T-helper 2 cell treated with Interferon-gamma antibody and Interleukin-4, amounts not matched to agents 5 μg/mL and 100 μg/mL, for 36 hours (primary cell): ENCODE measurements around the gene TMIGD2.
"Not testable (repeated sequence)": the region's sequence is repeated elsewhere in the genome, so short reads cannot be mapped to it uniquely, and the experiment has no call there.

ENCODE experiments used
- DNase-seq: peaks from one replicate; pipeline ENCODE4 v3.0.0; 2021; ENCODE audit warnings: low spot score
- H3K27ac Mint-ChIP-seq: one replicate; pipeline ENCODE4 v1.8.0; 2021; ENCODE audit warnings: mild to moderate bottlenecking, mixed read lengths
- H3K27me3 Mint-ChIP-seq: one replicate; pipeline ENCODE4 v1.8.0; 2021; ENCODE audit warnings: low read depth, mixed read lengths
- H3K36me3 Mint-ChIP-seq: one replicate; pipeline ENCODE4 v1.8.0; 2021; ENCODE audit warnings: low read depth, mixed read lengths
- H3K4me1 Mint-ChIP-seq: one replicate; pipeline ENCODE4 v1.8.0; 2021; ENCODE audit warnings: low read depth, mixed read lengths
- H3K4me3 Mint-ChIP-seq: one replicate; pipeline ENCODE4 v1.8.0; 2022; ENCODE audit warnings: mild to moderate bottlenecking, moderate library complexity, mixed read lengths
- H3K9me3 Mint-ChIP-seq: one replicate; pipeline ENCODE4 v1.8.0; 2021; ENCODE audit warnings: mixed read lengths

TMIGD2 gene

DNA sequence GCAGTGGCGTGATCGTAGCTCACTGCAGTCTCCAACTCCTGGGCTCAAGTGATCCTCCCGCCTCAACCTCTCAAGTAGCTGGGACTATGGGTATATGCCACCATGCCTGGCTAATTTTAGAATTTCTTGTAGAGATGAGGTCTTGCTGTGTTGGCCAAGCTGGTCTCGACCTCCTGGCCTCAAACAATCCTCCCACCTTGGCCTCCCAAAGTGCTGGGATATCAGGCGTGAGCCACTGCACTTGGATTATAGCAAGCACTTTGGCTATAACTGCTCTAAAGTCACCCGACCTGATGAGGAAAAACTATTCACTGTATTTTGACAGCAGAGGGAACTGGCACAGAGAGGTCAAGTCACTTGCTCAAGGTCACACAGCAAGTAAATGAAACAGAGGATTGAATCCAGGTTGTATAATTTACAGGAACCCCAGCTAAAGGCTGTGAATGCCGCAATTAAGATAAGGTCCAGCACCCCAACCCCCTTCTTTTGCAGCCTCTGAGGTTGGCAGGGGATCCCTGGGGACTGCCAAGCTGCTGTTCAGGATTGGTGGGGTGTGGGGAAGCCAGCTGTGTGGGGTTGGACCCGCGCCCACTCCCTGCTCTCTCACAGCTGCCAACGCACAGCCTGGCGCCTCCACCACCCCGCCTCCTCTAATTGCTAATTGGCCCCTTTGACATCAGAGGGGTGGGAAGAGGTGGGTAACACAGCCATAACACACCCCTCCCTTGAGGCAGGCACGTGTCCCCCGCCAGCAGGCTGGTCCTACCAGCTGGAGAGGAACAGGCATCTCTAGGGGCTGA is 6.0 kb downstream of the TMIGD2 start:
- no peaks in the 10 kb centered on the region for H3K36me3 Mint-ChIP-seq
- no peak overlapping the region for H3K4me3 Mint-ChIP-seq
- no peaks in the 10 kb centered on the region for H3K9me3 Mint-ChIP-seq
- H3K4me1 Mint-ChIP-seq = peaks cover 7% of the 10 kb centered on the region
- no peaks in the 10 kb centered on the region for H3K27me3 Mint-ChIP-seq
- H3K27ac Mint-ChIP-seq = peak overlapping the region; percentile 41
- no peak for DNase-seq

DNA sequence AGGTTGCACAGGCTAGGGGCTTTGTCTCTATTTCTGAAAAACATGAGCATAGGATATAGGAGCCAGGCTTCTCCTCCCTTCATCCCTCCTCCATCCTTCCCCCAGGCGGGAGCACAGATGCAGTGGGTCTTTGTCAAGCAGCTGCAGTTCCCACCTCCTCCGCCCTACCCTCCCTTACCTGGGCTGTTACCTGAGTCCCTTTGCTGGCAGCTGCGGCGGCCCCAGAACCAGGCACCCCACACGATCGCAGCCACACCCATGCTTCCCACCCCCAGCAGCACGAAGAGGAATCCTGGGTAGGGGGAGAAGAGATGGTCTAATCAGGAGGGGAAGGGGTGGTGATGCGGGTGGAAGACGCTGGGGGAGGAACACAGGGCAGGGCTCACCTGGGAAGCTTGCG is 7.8 kb downstream of the TMIGD2 start:
- H3K27ac Mint-ChIP-seq = no peak overlapping the region

DNA sequence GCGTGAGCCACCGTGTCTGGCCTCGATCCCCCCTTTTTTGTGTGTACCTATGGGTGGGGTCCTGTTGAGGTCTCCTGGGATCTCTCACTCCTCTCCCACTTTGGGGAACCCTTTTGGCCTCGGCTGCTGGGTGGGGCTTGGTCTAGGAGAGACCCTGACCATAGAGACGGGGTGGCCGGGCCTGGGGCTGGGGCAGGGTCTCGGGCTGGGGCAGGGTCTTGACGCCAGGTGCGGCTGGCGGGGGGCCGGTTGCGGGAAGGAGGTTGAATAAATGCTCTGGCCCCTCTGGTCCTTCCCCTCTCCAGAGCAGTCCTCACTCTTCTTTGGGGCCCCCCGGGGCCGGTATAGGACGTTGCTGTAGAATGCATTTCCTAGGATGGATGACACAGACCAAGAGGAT is 9.7 kb downstream of the TMIGD2 start:
- H3K36me3 Mint-ChIP-seq = no peaks in the 10 kb centered on the region
- H3K27me3 Mint-ChIP-seq = no peaks in the 10 kb centered on the region
- H3K27ac Mint-ChIP-seq = no peak overlapping the region
- no peaks in the 10 kb centered on the region for H3K4me1 Mint-ChIP-seq
- no peak overlapping the region for H3K4me3 Mint-ChIP-seq
- DNase-seq = no peak
- no peaks in the 10 kb centered on the region for H3K9me3 Mint-ChIP-seq

More for the DNA sequence above, 7.8 kb downstream of the TMIGD2 start:
- no peaks in the 10 kb centered on the region for H3K9me3 Mint-ChIP-seq
- no peaks in the 10 kb centered on the region for H3K36me3 Mint-ChIP-seq
- peaks cover 4% of the 10 kb centered on the region for H3K4me1 Mint-ChIP-seq
- no peak overlapping the region for H3K4me3 Mint-ChIP-seq
- DNase-seq = no peak
- H3K27me3 Mint-ChIP-seq = no peaks in the 10 kb centered on the region

DNA sequence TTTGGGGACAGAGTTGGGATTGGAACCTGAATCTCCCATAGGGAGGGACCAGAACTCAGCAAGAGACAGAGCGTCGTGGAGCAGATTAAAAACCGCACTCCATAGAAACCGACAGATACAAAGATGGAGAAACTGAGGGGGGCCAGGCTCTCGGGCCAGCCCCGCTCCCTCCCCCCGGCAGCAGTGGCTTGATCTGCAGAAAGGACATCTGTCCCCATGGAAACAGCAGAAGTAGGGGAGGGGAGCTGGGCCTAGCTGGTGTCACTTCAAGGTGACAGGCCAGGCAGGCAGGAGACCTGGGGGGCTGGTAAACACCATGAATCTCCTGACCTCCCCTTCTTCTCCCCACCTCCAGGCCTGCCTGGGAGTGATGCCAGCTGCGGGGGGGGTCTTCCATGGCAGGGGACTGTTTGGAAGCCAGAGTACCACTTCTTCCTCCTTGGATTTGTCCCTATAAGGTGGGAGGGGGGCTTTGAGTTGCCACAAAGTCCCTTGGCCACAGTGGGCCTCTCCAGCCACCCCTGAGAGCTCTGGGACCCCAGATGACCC is 10.9 kb downstream of the TMIGD2 start:
- Mint-ChIP-seq H3K4me3 (no peak overlapping the region), H3K36me3 (no peaks in the 10 kb centered on the region), H3K27me3 (no peaks in the 10 kb centered on the region), H3K27ac (no peak overlapping the region), H3K4me1 (no peaks in the 10 kb centered on the region), H3K9me3 (no peaks in the 10 kb centered on the region)
- DNase-seq = no peak

DNA sequence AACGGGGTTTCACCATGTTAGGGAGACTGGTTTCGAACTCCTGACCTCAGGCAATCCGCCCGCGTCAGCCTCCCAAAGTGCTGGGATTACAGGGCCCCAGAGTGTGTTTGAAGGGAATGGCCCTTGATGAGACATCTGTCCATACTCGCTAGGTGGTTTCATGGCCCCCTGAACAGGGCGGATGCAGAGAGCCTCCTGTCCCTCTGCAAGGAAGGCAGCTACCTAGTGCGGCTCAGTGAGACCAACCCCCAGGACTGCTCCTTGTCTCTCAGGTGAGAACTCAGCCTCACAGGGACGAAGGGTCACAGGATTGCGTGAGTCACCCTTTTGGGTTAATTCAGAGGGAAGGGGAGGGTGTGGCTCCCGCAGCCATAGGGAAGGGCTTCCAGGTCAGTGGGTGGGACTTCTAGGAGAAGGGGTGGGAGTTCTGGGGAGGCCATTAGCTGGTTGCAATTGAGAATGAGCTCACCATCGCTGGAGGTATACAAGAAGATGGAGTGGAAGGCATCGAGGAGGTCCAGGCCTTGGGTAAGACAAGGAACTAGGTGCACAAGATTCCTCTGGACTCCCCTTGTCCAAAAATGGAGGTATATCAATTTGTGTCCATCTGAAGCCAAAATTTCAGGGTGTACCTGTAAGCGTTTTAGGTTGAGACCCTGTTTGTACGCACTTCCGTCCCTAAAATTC is 14.0 kb downstream of the TMIGD2 start:
- no peaks in the 10 kb centered on the region for H3K36me3 Mint-ChIP-seq
- no peak overlapping the region for H3K4me3 Mint-ChIP-seq
- no peaks in the 10 kb centered on the region for H3K4me1 Mint-ChIP-seq
- no peaks in the 10 kb centered on the region for H3K27me3 Mint-ChIP-seq
- no peak for DNase-seq
- no peak overlapping the region for H3K27ac Mint-ChIP-seq
- H3K9me3 Mint-ChIP-seq = no peaks in the 10 kb centered on the region

DNA sequence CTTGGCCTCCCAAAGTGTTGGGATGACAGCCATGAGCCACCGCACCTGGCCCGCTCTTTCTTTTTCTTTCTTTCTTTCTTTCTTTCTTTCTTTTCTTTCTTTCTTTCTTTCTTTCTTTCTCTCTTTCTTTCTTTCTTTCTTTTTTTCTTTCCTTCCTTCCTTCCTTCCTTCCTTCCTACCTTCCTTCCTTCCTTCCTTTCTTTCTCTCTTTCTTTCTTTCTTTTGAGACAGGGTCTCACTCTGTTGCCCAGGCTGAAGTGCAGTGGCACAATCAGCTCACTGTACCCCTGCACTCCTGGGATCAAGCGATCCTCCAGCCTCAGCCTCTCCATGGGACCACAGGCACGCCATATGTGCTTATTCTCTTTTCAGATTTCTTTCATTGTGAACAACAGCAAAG is 16.0 kb downstream of the TMIGD2 start:
- not testable (repeated sequence) for H3K4me3 Mint-ChIP-seq, DNase-seq, H3K36me3 Mint-ChIP-seq, H3K4me1 Mint-ChIP-seq, H3K27me3 Mint-ChIP-seq, H3K9me3 Mint-ChIP-seq, H3K27ac Mint-ChIP-seq

DNA sequence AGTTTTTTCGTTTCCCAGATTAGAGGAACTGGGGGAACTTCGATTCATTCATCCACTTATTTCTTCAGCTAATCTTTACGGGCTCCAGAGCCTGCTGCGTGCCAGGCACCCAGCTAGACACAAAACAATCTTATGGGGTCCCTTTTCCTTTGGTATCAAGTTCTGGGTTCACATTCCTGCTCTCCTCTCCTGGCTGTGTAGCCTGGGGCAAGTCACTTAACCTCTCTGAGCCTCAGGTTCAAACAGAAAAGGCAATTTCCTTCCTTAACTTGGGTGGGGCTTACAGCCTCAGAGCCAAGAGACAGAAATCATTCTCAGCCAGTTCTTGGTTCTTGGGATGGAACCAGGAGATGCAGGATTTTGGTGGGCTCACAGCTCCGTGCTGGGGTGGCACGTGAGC is 17.2 kb downstream of the TMIGD2 start:
- H3K27ac Mint-ChIP-seq = no peak overlapping the region
- H3K27me3 Mint-ChIP-seq = peaks cover 11% of the 10 kb centered on the region
- H3K9me3 Mint-ChIP-seq = no peaks in the 10 kb centered on the region
- no peak for DNase-seq
- no peak overlapping the region for H3K4me3 Mint-ChIP-seq
- no peaks in the 10 kb centered on the region for H3K4me1 Mint-ChIP-seq
- H3K36me3 Mint-ChIP-seq = no peaks in the 10 kb centered on the region

DNA sequence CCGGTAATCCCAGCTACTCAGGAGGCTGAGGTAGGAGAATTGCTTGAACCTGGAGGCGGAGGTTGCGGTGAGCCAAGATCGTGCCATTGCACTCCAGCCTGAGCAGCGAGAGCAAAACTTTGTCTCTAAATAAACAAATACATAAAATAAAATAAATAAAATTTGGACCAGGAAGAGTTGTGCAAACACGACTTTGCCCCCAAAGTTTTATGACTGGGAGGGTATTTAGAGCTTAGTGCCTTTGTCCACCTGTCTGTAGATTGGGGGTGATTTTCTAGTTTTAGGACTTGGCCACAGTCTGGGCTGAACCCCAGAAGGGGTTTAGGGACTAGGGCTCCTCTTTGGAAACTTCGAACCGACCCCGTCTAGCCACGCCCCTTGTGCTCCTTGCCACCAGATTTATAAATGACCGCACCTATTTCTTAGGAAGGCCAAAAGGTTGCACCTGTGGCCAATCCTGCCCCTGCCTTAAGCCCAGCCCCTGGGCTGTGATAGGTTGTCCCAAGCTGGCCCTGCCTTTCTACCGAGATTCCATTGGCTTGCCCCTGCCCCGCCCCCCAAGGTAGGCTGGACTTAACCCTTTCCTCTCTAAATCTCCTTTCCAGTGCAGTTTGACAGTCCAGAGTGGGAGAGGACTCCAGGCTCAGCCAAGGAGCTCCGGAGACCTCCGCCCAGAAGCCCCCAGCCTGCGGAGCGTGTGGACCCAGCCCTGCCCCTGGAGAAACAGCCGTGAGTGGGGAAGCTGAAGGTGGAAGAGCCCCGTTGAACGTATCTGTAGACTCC is 17.8 kb downstream of the TMIGD2 start:
- no peak overlapping the region for H3K4me3 Mint-ChIP-seq
- no peaks in the 10 kb centered on the region for H3K36me3 Mint-ChIP-seq
- DNase-seq = no peak
- no peak overlapping the region for H3K27ac Mint-ChIP-seq
- no peaks in the 10 kb centered on the region for H3K9me3 Mint-ChIP-seq
- peaks cover 15% of the 10 kb centered on the region for H3K27me3 Mint-ChIP-seq
- H3K4me1 Mint-ChIP-seq = peaks cover 2% of the 10 kb centered on the region

DNA sequence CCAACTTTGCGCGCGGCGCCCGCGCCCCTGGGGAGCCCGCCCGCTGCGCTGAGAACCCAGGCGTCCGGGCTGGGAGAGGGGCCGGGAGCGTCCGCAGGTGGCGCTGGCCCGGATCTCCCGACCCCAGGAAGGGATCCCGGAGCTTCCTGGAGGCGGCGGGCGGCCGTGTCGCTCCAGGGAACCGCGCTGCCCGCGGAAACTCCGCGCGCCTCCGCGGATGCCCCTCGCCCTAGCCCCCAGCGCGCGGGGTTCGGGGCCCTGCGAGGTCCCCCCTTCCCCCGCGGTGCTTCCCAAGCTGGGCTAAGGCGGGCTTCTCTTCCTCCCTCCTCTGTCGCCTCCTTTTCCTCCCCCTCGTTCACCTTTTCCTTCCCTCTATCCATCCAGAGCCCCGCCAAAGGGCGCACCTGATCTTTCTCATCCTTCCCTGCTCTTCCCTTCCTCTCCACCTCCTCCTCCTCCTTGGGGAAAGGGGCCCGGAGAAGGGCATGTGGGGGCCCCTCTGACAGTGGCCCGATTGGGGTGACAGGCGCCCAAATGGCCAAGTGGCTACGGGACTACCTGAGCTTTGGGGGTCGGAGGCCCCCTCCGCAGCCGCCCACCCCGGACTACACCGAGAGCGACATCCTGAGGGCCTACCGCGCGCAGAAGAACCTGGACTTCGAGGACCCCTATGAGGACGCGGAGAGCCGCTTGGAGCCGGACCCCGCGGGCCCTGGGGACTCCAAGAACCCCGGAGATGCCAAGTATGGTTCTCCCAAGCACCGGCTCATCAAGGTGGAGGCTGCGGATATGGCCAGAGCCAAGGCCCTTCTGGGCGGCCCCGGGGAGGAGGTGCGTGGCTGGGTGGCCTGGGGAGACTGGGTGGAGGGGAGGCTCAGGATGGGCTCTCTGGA is 22.4 kb downstream of the TMIGD2 start:
- Mint-ChIP-seq H3K36me3 (no peaks in the 10 kb centered on the region), H3K4me1 (peaks cover 2% of the 10 kb centered on the region), H3K27ac (peak overlapping the region; percentile 41), H3K27me3 (peaks cover 29% of the 10 kb centered on the region), H3K4me3 (no peak overlapping the region), H3K9me3 (no peaks in the 10 kb centered on the region)
- DNase-seq = no peak

DNA sequence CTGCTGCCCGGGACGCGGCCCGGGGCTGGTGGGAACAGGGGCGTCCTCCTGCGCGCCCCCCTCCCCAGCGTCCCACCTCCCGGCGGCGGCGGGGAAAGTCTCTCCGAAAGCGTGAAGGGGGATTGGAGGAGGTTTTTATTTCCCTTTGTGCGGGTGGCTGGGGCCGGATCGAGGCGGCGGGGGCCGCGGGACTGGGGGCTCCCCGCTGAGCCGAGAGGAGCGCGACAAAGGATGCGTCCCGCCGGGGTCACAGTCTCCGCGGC is 23.0 kb downstream of the TMIGD2 start:
- H3K4me3 Mint-ChIP-seq = no peak overlapping the region
- H3K9me3 Mint-ChIP-seq = no peaks in the 10 kb centered on the region
- peaks cover 2% of the 10 kb centered on the region for H3K4me1 Mint-ChIP-seq
- no peak overlapping the region for H3K27ac Mint-ChIP-seq
- no peaks in the 10 kb centered on the region for H3K36me3 Mint-ChIP-seq
- H3K27me3 Mint-ChIP-seq = peaks cover 29% of the 10 kb centered on the region
- DNase-seq = no peak

DNA sequence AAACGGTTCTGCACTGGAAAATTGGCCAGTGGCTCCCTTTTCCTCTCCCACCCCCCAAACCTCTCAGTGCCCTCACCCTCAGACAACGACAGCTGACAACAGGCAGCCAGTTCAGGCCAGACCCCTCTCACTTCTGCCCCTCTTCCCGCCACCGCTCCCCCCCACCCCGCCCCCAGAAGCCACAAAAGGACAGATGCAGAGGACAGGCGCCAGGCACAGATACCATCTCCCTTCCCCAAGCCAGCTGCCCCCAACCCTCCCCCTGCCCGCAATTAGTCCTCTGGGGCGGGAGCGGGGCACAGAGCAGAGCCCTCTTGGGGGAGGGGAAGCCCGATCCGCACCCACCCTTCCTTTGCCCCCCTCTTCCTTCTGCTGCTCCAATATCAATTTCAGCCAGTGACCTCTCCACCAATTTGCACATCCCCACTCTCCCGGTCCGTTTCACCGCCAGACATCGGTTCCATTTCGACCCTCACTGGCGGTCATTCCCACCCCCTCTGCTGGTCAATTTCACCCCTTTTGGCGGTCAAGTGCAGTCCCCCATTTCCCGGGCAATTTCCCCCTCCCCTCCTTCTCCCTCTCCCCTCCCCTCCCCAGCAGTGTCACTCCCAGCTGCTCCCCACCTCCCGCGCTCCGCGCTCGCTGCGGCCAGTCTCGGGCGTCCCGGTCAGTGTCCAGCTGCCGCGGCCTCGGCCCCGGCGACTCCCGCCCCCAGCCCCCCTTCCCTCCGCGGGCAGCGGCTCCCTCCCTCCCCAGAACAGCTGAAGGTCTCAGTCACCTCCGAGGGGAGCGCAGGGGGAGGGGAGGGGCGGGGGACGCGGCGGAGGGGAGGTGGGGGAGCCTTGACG is 23.5 kb downstream of the TMIGD2 start, which contains the start of gene SHD:
SHD (plus strand) TSS at position 848 of the 848 bp plus-strand sequence. CDS start 798 bp downstream, outside the sequence.
- H3K36me3 Mint-ChIP-seq = no peaks in the 10 kb centered on the region
- H3K27me3 Mint-ChIP-seq = peaks cover 29% of the 10 kb centered on the region
- no peak within 1 kb of the TSS for H3K4me3 Mint-ChIP-seq
- H3K4me1 Mint-ChIP-seq = peaks cover 2% of the 10 kb centered on the region
- DNase-seq = no peak
- peak within 1 kb of the TSS; percentile 41 for H3K27ac Mint-ChIP-seq
- H3K9me3 Mint-ChIP-seq = no peaks in the 10 kb centered on the region

DNA sequence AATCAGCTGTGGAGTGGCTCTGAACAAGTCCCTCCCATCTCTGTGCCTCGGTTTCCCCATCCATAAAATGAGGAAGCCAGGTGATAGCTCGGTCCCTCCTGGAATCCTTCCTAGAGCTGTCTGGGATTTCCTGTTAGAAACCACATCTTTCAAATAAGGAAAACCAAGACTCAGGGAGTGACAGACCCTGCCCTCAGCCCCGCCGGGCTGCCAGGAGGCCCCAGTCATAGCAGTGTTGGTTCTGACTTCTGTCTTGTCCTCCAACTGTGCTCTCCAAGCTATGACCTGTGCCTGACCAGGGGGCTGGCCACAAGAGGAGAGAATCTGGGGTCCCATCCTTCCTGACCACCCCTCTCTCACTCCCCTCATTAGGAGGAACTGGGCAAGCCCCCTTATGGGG is 24.2 kb downstream of the TMIGD2 start:
- H3K4me1 Mint-ChIP-seq = peaks cover 2% of the 10 kb centered on the region

More for the DNA sequence above, 24.2 kb downstream of the TMIGD2 start:
- peaks cover 29% of the 10 kb centered on the region for H3K27me3 Mint-ChIP-seq
- no peak overlapping the region for H3K27ac Mint-ChIP-seq
- no peaks in the 10 kb centered on the region for H3K9me3 Mint-ChIP-seq
- DNase-seq = no peak
- H3K4me3 Mint-ChIP-seq = no peak overlapping the region
- H3K36me3 Mint-ChIP-seq = no peaks in the 10 kb centered on the region
